Stomach (tissue), 4 donors: ENCODE measurements around the gene RUNDC1.

Source experiments
- CTCF ChIP-seq, 7 experiments: fragments of 450-650 bp in 4 of 7; fragments of 200-600 bp in 3 of 7; sonication (generic) in 3 of 7; IDR thresholded peaks; one replicate each; pipeline ENCODE4 v1.5.1; 2016 to 2019; ENCODE audit warnings: antibody characterized with exemption in 7 of 7, control low read depth in 2 of 7, mild to moderate bottlenecking in 1 of 7
- POLR2A ChIP-seq, 4 donors: fragments of 450-650 bp; IDR thresholded peaks; one replicate each; pipeline ENCODE4 v1.6.1; 2016; ENCODE audit warnings: antibody characterized with exemption in 4 of 4, control low read depth in 2 of 4, mild to moderate bottlenecking in 1 of 4, moderate library complexity in 1 of 4

GRCh38 chr17:43011728-43012472 lies 31.5 kb downstream of the RUNDC1 start:
- TF ChIP-seq CTCF (IDR thresholded peaks at IDR 0.05) (no peak), POLR2A (IDR thresholded peaks at IDR 0.05) (no peak)
